Fibroblast of pulmonary artery (primary cell): ENCODE measurements around the gene C14orf93.

Experiments
- DNase-seq: peaks from one replicate; pipeline ENCODE4 v3.0.0-alpha.2; 2010; ENCODE audit warnings: low read depth
- H3K4me3 ChIP-seq: replicated peaks from 2 replicates; pipeline ENCODE4 v1.5.1; 2011; ENCODE audit warnings: low read depth, mild to moderate bottlenecking, control low read depth, low read length, moderate library complexity
- TF ChIP-seq, protein P1 (sequence below): IDR thresholded peaks from 2 replicates; pipeline ENCODE4 v1.5.1; 2011; ENCODE audit warnings: mild to moderate bottlenecking, control low read depth, low read length, inconsistent platforms; ENCODE audit errors: missing control alignments

C14orf93 gene

DNA sequence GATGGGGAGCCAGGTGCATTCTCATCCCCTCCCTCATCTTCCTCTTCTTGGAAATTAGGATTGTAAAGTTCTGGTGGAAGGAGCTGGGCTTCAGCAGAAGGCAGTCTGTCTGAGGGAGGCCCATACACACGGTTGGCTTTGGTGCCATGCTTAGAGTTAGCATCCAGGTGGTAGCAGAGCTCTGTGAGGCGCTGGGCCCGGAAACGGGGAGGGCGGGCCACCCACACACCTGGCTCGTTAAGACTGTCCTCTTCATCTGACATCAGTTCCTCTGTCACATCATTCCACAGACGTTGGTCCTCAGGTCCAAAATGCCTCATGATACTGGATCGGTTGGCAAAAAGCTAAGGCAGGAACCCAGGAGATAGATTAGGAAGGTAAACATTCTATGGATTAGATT lies 22.7 kb downstream of the C14orf93 start:
- no peak for DNase-seq
- TF ChIP-seq, protein P1, sequence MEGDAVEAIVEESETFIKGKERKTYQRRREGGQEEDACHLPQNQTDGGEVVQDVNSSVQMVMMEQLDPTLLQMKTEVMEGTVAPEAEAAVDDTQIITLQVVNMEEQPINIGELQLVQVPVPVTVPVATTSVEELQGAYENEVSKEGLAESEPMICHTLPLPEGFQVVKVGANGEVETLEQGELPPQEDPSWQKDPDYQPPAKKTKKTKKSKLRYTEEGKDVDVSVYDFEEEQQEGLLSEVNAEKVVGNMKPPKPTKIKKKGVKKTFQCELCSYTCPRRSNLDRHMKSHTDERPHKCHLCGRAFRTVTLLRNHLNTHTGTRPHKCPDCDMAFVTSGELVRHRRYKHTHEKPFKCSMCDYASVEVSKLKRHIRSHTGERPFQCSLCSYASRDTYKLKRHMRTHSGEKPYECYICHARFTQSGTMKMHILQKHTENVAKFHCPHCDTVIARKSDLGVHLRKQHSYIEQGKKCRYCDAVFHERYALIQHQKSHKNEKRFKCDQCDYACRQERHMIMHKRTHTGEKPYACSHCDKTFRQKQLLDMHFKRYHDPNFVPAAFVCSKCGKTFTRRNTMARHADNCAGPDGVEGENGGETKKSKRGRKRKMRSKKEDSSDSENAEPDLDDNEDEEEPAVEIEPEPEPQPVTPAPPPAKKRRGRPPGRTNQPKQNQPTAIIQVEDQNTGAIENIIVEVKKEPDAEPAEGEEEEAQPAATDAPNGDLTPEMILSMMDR: no peak
- H3K4me3 ChIP-seq: no peak overlapping the region

DNA sequence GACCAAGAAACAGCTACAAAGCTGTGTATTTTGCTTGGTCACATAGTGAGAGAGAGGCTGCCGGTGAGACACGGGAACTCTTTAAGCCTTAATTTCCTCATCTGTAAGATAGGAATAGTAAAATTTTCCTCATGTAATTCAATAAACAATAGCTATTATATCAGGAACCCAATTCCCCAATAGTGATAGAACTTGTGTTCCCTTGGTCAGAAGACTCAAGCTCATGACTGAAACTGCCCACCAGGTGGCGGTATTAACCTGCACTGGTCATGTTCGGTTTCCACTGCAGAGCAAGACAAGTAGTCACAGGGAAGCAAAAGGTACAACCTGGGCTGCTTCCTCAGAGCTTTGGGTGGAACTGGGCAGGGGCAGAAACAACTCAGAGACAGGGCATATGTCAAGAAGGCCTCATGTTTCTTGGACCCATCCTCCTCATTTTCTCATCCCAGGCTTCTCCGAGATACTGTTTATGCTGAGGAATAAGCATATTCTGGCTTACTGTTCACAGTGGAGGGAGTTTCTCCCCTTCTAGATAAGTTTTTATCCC lies 23.4 kb downstream of the C14orf93 start:
- DNase-seq: peak; percentile 93
- TF ChIP-seq, protein P1: peak; percentile 93
- no peak overlapping the region for H3K4me3 ChIP-seq

DNA sequence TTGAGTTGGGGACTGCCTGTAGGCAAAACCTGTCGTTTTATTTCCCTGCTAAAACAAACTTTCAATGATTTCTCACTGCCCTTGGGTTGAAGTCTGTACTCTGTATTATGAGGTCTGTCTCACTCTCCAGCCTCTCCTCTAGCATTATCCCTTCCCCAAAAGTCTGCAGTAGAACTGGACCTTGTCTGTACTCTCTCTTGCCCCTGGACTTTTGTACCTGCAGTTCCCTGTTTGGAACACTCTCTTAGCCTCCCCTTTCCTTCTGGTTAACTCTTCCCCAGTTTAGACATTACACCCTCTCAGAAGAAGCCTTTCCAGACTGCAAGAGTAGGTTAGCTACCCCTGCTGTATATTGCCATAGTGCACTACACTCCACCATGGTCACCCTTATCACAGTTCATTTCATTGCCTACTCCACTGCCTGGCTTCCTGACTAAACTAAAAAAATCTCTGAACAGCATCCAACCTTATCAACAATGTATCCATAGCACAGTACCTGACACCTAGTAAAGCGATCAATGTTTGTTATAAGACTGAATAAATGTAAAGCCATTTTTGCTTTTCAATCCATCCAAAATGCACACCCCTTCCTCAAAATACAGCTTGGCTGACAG lies 23.9 kb downstream of the C14orf93 start:
- H3K4me3 ChIP-seq: no peak overlapping the region
- TF ChIP-seq, protein P1: no peak

DNA sequence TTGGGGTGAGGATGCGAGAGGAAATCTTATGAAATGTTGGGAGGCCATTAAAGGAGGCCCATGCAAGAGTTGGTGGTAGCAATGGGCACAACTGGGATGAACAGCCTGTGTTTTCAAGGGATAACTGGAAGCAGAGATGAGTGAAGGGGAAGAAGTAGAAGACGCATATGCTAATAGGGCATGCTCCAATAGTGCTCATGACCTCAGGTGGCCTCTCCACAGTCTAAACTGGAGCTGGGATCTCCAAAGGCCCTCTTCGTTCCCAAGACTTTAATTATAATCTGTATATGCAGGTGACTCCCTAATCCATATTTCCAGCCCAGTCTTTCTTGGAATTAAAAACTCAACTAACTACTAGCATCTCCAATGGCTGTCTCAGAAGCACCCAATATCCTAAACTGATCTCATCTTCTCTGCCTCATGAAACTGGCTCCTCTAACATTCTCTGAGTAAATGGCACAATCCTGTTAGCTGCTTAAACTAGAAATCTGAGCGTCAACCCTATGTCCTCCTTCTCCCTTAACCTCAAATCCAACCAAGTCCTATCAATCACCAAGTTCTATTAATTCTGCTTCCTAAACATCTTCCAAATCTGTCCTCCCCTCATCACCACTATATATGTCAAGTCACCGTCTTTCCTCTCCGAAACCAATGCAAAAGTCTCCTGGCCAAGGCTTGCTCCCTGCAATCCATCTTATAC lies 24.8 kb downstream of the C14orf93 start:
- no peak for DNase-seq
- H3K4me3 ChIP-seq: no peak overlapping the region
- TF ChIP-seq, protein P1: no peak

More for the DNA sequence above, 23.9 kb downstream of the C14orf93 start:
- DNase-seq: no peak

DNA sequence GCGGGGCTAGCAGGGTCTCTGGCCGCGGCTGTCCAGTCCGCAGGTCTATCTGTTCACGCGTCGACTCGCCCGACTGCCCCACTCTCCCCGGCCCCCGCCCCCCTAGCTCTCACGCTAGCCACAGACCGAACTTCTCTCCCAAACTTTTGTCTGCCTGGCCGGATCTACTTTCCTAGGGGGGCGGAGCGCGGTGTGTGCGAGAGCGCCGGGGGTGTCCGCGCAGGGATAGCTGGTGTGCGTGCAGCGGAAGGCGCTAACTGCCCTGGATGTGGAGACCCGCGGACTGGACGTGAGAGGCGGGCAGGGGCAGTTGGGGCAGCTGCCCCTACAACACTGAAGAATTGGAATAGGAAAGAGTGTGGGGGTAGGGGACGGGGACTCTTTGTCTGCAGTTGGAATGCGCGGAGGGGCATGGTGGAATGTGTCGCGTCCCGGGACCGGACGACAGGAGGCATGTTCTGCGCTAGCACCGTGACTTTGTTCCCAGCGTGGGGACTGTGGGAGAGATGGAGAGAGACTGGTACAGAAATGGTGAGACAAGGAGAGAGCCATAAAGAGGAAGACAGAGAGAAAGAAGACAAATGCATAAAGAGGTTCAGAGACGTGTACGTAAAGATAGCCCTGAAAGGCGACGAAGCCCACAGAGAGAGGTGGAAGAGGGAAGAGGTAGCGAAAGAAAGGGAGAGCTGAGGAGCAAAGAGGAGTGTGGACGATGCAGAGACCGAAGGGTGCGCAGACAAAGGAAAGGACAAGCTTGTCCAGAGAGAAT lies 27.3 kb downstream of the C14orf93 start, which contains the start of gene AJUBA:
AJUBA (minus strand) TSS at position 75 of the 769 bp plus-strand sequence. CDS start 285 bp downstream, outside the sequence.
- DNase-seq: peak; percentile 92
- TF ChIP-seq, protein P1: no peak
- peak within 1 kb of the TSS; percentile 81 for H3K4me3 ChIP-seq

DNA sequence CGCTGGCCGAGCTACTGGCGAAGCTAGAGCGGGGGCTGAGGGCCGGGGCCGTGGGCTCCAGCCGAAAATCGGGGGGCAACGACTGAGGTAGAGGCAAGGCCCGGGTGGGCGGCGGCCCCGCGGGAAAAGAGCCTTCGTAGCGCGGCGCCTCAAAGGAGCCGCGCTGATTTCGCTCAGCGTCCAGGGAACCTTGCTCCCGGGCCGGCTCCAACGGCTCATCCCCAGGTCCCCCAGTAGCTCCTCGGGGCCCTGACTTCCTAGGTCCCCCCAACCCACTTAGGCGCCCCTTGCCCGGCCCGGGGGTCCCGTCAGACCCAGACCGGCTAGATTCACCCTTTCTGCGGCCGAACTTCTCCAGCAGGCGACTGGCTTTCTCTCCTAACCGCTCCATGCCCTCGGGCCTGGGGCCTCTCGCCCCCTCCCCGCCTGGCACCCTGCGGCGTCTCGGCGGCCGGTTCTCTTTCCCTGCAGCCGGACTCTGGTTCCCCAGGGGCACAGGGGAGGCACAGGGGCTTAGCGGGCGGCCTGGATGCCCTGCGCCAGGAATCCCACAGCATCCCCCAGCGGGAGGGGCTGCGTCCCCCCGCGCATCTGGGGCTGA lies 28.0 kb downstream of the C14orf93 start:
- no peak for DNase-seq
- H3K4me3 ChIP-seq: peak overlapping the region; percentile 81
- TF ChIP-seq, protein P1: no peak
